Upper lobe of left lung (tissue), 6 donors: ENCODE data around the gene PGBD2. TPM values are rescaled to one million over a fixed set of nuclear protein-coding genes. Genes with fewer than 3 reads are reported as not detected.
"Not testable (repeated sequence)": the region's sequence is repeated elsewhere in the genome, so short reads cannot be mapped to it uniquely, and the experiment has no call there.

Experiments used
- ATAC-seq, 2 donors: fragments of 200-7000 bp; cut with Tn5 transposase; one replicate each; pipeline ENCODE4 v1.9.1; 2022; ENCODE audit warnings: mild to moderate bottlenecking in 2 of 2, moderate library complexity in 2 of 2; ENCODE audit not compliant: low FRiP score in 2 of 2
- DNase-seq, 2 donors: peaks; one replicate each; pipeline ENCODE4 v3.0.0-alpha.2; 2019 to 2020
- H3K27ac ChIP-seq, 4 donors: fragments of 200-600 bp; sonication (generic); one replicate each; pipeline ENCODE4 v1.5.1; 2016 to 2019
- H3K27me3 ChIP-seq, 4 donors: fragments of 200-600 bp; sonication (generic); one replicate each; pipeline ENCODE4 v1.5.1; 2017 to 2019
- H3K36me3 ChIP-seq, 4 donors: fragments of 200-600 bp; sonication (generic); one replicate each; pipeline ENCODE4 v1.5.1; 2016 to 2019
- H3K4me1 ChIP-seq, 4 donors: fragments of 200-600 bp; sonication (generic); one replicate each; pipeline ENCODE4 v1.5.1; 2018 to 2019
- H3K4me3 ChIP-seq, 4 donors: fragments of 200-600 bp; sonication (generic); one replicate each; pipeline ENCODE4 v1.5.1; 2017 to 2019; ENCODE audit warnings: mild to moderate bottlenecking in 2 of 4, moderate library complexity in 1 of 4
- H3K9me3 ChIP-seq, 4 donors: fragments of 200-600 bp; sonication (generic); one replicate each; pipeline ENCODE4 v1.5.1; 2018 to 2019
- WGBS, 2 donors: methylation state at CpG; one replicate each; pipeline ENCODE4 v1.1.5; 2017 to 2018; 5-methylcytosine and 5-hydroxymethylcytosine counted together
- small RNA-seq, 4 donors: library from RNA; depleted of rRNA; stranded (forward); fragments of <200 nt; gene quantifications; one replicate each; pipeline ENCODE3, GENCODE V24; 2016
- total RNA-seq, 6 donors: library from RNA; depleted of rRNA in 4 of 6; stranded (reverse); fragments of >200 nt in 4 of 6; gene quantifications; one replicate each; pipeline versions ENCODE4 v1.1.0 to v1.2.1, GENCODE V29; 2016 to 2021
- donor health status: DM: no; HTN: no; CAD: no; lungs with moderate emphysema.
- donor health status: DM: no; HTN: yes; CAD: no; lungs with severe emphysema.

PGBD2 gene
- total RNA-seq, 6 donors from 2014 or later = 5.6 to 19.9 (median 6.7) TPM

DNA sequence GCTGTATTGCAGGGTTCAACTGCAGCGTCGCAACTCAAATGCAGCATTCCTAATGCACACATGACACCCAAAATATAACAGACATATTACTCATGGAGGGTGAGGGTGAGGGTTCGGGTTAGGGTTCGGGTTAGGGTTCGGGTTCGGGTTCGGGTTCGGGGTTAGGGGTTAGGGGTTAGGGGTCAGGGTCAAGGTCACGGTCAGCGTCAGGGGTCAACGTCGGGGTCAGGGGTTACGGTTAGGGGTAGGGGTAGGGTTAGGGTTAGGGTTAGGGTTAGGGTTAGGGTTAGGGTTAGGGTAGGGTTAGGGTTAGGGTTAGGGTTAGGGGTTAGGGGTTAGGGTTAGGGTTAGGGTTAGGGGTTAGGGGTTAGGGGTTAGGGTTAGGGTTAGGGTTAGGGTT is 39.4 kb downstream of the PGBD2 start:
- H3K36me3 ChIP-seq, DNase-seq, H3K9me3 ChIP-seq, H3K4me3 ChIP-seq, H3K27me3 ChIP-seq, H3K4me1 ChIP-seq, H3K27ac ChIP-seq: not testable (repeated sequence)
- 86% methylated on average over 5 of the region's 13 CpGs; no CpG with 5 or more reads in 1 of the 2 donors for WGBS, 2 donors
- ATAC-seq = peak in 1 of 2 donors; percentile 77

DNA sequence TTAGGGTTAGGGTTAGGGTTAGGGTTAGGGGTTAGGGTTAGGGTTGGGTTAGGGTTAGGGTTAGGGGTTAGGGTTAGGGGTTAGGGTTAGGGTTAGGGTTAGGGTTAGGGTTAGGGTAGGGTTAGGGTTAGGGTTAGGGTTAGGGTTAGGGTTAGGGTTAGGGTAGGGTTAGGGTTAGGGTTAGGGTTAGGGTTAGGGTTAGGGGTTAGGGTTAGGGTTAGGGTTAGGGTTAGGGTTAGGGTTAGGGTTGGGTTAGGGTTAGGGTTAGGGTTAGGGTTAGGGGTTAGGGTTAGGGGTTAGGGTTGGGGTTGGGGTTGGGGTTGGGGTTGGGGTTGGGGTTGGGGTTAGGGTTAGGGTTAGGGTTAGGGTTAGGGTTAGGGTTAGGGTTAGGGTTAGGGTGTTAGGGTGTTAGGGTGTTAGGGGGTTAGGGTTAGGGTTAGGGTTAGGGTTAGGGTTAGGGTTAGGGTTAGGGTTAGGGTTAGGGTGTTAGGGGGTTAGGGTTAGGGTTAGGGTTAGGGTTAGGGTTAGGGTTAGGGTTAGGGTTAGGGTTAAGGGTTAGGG is 39.9 kb downstream of the PGBD2 start:
- not testable (repeated sequence) for H3K27me3 ChIP-seq, H3K9me3 ChIP-seq, ATAC-seq, H3K4me1 ChIP-seq, H3K27ac ChIP-seq, H3K36me3 ChIP-seq, DNase-seq, H3K4me3 ChIP-seq

Small RNAs within 50 kb of the gene (small RNA-seq; reads per million reads assigned to genes)
- 0 reads per million in 4 donors for gene RNU6-1205P

Other genes with a start within 250 kb of the PGBD2 start
- not detected for gene OR14I1, start 203.5 kb upstream of the PGBD2 start, total RNA-seq
- gene LYPD8, start 150.5 kb upstream of the PGBD2 start, total RNA-seq = not detected
- 10 to 100 TPM; 18.5 to 35.6 (median 22.5) TPM for gene SH3BP5L, start 80.3 kb upstream of the PGBD2 start, total RNA-seq
- 10 to 100 TPM; 32.5 to 47.7 (median 45.8) TPM for gene ZNF672, start 68.0 kb upstream of the PGBD2 start, total RNA-seq
- 100 to 1,000 TPM in 1 of 6 donors, 10 to 100 TPM in 5; 25.7 to 248 (median 34.1) TPM for gene ZNF692, start 47.1 kb upstream of the PGBD2 start, total RNA-seq